K562 (cell line): Measurements from ENCODE around the gene ARHGAP31. TPM values are rescaled to one million over a fixed set of nuclear protein-coding genes. Genes with fewer than 3 reads are reported as not detected.

Source experiments
- ATAC-seq: fragments of 200-7000 bp; cut with Tn5 transposase; 3 replicates; pipeline ENCODE4 v1.9.1; 2020; ENCODE audit warnings: moderate library complexity
- BruUV-seq: library from RNA; stranded (reverse); fragments of 400-500 nt; replicated peaks from 2 replicates; lab custom pipeline; 2021; lab: Mats Ljungman, UMichigan
- CTCF ChIA-PET: fragments of 300-600 bp; formaldehyde crosslinking; extraction: SDS; loops from one replicate; lab custom pipeline; 2021; ENCODE audit warnings: low intra/inter-chr PET ratio; lab: Yijun Ruan, JAX
- POLR2A ChIA-PET: fragments of 300-600, 350-650 bp; sonication (Branson Sonifier 250); formaldehyde crosslinking; extraction: SDS; loops from one replicate; lab custom pipeline; 2021; ENCODE audit warnings: antibody characterized with exemption, inconsistent platforms; lab: Yijun Ruan, JAX
- DNase-seq, 4 experiments: peaks; one replicate each; pipeline versions ENCODE4 v3.0.0 to v3.0.0-alpha.2; 2011 to 2018; ENCODE audit warnings: low spot score in 3 of 4, mixed read lengths in 3 of 4; ENCODE audit errors: extremely low read depth in 1 of 4
- FAIRE-seq: peaks from 2 replicates; lab custom pipeline; 2011; peaks lifted over from hg19 to GRCh38; lab: Jason Lieb, UNC
- H2AFZ ChIP-seq: 2 replicates; pipeline ENCODE4 v1.6.0; 2011; ENCODE audit warnings: low read depth, low read length, control low read depth, inconsistent platforms
- H3K27ac ChIP-seq: fragments of 200-600 bp; 3 replicates; pipeline ENCODE4 v1.8.0; 2011; ENCODE audit warnings: low read depth, mild to moderate bottlenecking, control low read depth, inconsistent platforms, low read length, moderate library complexity, mixed read lengths; ENCODE audit errors: extremely low read depth
- H3K27me3 ChIP-seq, 2 experiments: fragments of 300-600 bp in 1 of 2; 2 replicates in 1 of 2; 3 replicates in 1 of 2; pipeline versions ENCODE4 v1.6.0 to v1.8.0; 2011; ENCODE audit warnings: inconsistent platforms in 2 of 2, low read length in 2 of 2, mild to moderate bottlenecking in 1 of 2, mixed read lengths in 1 of 2, moderate library complexity in 1 of 2; ENCODE audit not compliant: control insufficient read depth in 2 of 2, insufficient read depth in 2 of 2
- H3K36me3 ChIP-seq: fragments of 300-600 bp; 3 replicates; pipeline ENCODE4 v1.8.0; 2011; ENCODE audit warnings: mild to moderate bottlenecking, low read length, inconsistent platforms; ENCODE audit not compliant: control insufficient read depth, insufficient read depth
- H3K4me1 ChIP-seq, 2 experiments: fragments of 200-600 bp in 1 of 2; replicated peaks in 1 of 2; 2 replicates in 1 of 2; 3 replicates in 1 of 2; pipeline versions ENCODE4 v1.5.1 to v1.8.0; 2011; ENCODE audit warnings: inconsistent platforms in 2 of 2, low read length in 2 of 2, mild to moderate bottlenecking in 1 of 2, mixed read lengths in 1 of 2, moderate library complexity in 1 of 2; ENCODE audit not compliant: control insufficient read depth in 2 of 2, insufficient read depth in 2 of 2
- H3K4me2 ChIP-seq: 2 replicates; pipeline ENCODE4 v1.6.1; 2011; ENCODE audit warnings: low read length, control low read depth, inconsistent platforms, mixed read lengths; ENCODE audit not compliant: insufficient read depth
- H3K4me3 ChIP-seq: fragments of 200-600 bp; sonication (generic), shearing (Covaris generic); 2 replicates; pipeline ENCODE4 v1.5.1; 2016; ENCODE audit warnings: control low read depth, inconsistent platforms
- H3K79me2 ChIP-seq: fragments of 200-600 bp; 3 replicates; pipeline ENCODE4 v1.8.0; 2011; ENCODE audit warnings: low read length, inconsistent platforms; ENCODE audit not compliant: control insufficient read depth, insufficient read depth
- H3K9ac ChIP-seq, 2 experiments: 2 replicates each; pipeline versions ENCODE4 v1.6.0 to v1.6.1; 2011; ENCODE audit warnings: low read depth in 2 of 2, low read length in 2 of 2, control low read depth in 1 of 2, inconsistent platforms in 1 of 2, mild to moderate bottlenecking in 1 of 2, mixed read lengths in 1 of 2; ENCODE audit not compliant: insufficient read depth in 1 of 2
- H3K9me1 ChIP-seq: one replicate; pipeline ENCODE4 v1.6.0; 2011; ENCODE audit warnings: inconsistent platforms, mild to moderate bottlenecking, low read length, moderate library complexity; ENCODE audit not compliant: control insufficient read depth, insufficient read depth
- H3K9me3 ChIP-seq: replicated peaks from 2 replicates; pipeline ENCODE4 v1.5.1; 2011; ENCODE audit warnings: low read depth, low read length, inconsistent platforms; ENCODE audit not compliant: control insufficient read depth, insufficient read depth
- H4K20me1 ChIP-seq: replicated peaks from 2 replicates; pipeline ENCODE4 v1.6.1; 2011; ENCODE audit warnings: low read length, inconsistent platforms, mixed read lengths; ENCODE audit not compliant: control insufficient read depth, insufficient read depth
- CTBP1 ChIP-seq: fragments of 450-650 bp; IDR thresholded peaks from 2 replicates; pipeline ENCODE4 v1.6.1; 2016; ENCODE audit warnings: borderline replicate concordance
- FOXA1 ChIP-seq: fragments of 450-650 bp; IDR thresholded peaks from 2 replicates; pipeline ENCODE4 v1.6.1; 2016; ENCODE audit warnings: mild to moderate bottlenecking, borderline replicate concordance
- MXI1 ChIP-seq: IDR thresholded peaks from 2 replicates; pipeline ENCODE4 v1.6.1; 2011; ENCODE audit warnings: low read depth, mild to moderate bottlenecking, improper control_type of control experiment, low read length
- NR2C1 ChIP-seq, 2 experiments: fragments of 450-650 bp; IDR thresholded peaks; 2 replicates each; pipeline ENCODE4 v1.6.1; 2017; ENCODE audit warnings: mild to moderate bottlenecking in 2 of 2, antibody characterized with exemption in 1 of 2, inconsistent platforms in 1 of 2, missing compliant biosample characterization in 1 of 2, missing genetic modification characterization in 1 of 2
- TCF7 ChIP-seq: sonication (generic); IDR thresholded peaks from 2 replicates; pipeline ENCODE4 v1.6.1; 2016; ENCODE audit warnings: antibody characterized with exemption, borderline replicate concordance
- WGBS: fragments of 100-300 bp; shearing (Covaris generic); methylation state at CpG from one replicate; pipeline ENCODE4 v1.1.6; 2016; ENCODE audit warnings: low coverage, mixed read lengths; ENCODE audit not compliant: insufficient coverage; ENCODE audit errors: missing lambda C conversion rate; 5-methylcytosine and 5-hydroxymethylcytosine counted together
- in situ Hi-C: fragments of 300-500 bp; cut with MboI; formaldehyde crosslinking; loops from 4 replicates; pipeline ENCODE4 v1.15.0; 2018; ENCODE audit warnings: inconsistent platforms, mixed read lengths
- intact Hi-C: fragments of 100-400 bp; cut with micrococcal nuclease; formaldehyde crosslinking; loops from 2 replicates; pipeline ENCODE4 v1.14.2; 2022
- polyA plus RNA-seq, 8 experiments: library from polyadenylated mRNA; depleted of rRNA in 4 of 8; stranded (reverse) in 5 of 8; unstranded in 3 of 8; fragments of >200 nt; fragmentation: Nextera tagmentation in 2 of 8; fragmentation: Illumina TruSeq in 1 of 8; extraction: Ambion mirVana in 2 of 8; extraction: Trizol in 1 of 8; gene quantifications; 2 replicates each; pipeline versions ENCODE4 v1.2.1 to v1.2.3, GENCODE V29; 2011 to 2014; ENCODE audit warnings: inconsistent platforms in 1 of 8, missing spikeins in 1 of 8
- small RNA-seq: library from RNA; depleted of rRNA; stranded (forward); fragments of <200 nt; gene quantifications from one replicate; pipeline ENCODE3, GENCODE V24; 2014
- total RNA-seq, 7 experiments: library from RNA; depleted of rRNA in 6 of 7; stranded (reverse); fragments of >200 nt in 6 of 7; fragmentation: Illumina TruSeq in 2 of 7; extraction: Trizol in 2 of 7; gene quantifications; 2 replicates each; pipeline versions ENCODE4 v1.2.1 to v1.2.3, GENCODE V29; 2011 to 2021; ENCODE audit warnings: low replicate concordance in 1 of 7

ARHGAP31 gene
- total and polyA plus RNA-seq, 9 of the 15 experiments (the other 6 are each of a cell fraction or from before 2014, with no cell fraction given), result under 0.01 to 0.13 (median 0.06) TPM; not detected in 5

DNA sequence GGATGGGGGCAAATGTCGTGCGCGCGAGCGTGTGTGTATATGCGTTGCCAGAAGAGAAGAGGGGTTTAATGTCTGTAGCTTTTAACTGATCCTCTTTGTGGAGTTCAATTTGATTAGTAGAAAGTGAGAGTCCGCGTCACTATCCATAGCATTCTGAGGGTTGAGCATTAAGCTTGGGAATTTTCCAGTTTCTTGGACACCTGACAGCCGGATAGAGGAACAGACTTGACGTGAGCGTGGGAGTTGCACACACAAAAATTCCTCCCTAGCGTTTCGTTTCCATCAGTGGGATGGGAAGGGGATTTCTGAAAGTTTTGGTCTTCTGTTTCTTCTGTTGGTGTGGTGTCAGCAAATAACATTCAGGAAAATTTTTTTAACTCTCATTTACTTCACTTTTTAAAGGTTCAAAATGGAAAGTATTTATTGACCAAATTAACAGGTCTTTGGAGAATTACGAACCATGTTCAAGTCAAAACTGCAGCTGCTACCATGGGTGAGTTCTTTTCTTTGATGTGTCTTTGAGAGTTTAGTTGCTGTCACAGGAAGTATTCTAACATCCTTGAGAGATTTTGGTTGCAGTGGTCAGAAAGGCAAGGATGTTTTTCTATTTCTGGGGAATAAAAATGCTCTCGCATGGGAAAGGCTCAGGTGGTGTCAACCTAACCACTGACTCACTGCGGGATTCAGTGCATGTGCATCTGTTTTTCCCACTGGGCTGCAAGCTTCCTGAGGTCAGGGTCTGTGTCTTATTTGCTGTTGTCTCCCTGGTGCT lies 175.4 kb downstream of the ARHGAP31 start:
- POLR2A ChIA-PET, result interaction anchor here (0.6 to 1.4 kb wide), 4 partner anchors 8 to 128 kb away, joined by 3 to 6 read pairs (median 4); partner anchors contain the start of genes PLA1A and TIMMDC1
- no TSS peak for BruUV-seq
- peak in 1 of 4 experiments; percentile 9 for DNase-seq

More for the DNA sequence above, 175.4 kb downstream of the ARHGAP31 start:
- H3K36me3 ChIP-seq, result peaks cover 22% of the 10 kb centered on the region; the same call in 2 of the 3 replicates
- H3K9ac ChIP-seq, result peak overlapping the region; percentile 78 to 95
- H3K27me3 ChIP-seq, result no peaks in the 10 kb centered on the region
- H3K4me2 ChIP-seq, result peak overlapping the region; percentile 95
- H4K20me1 ChIP-seq, result no peaks in the 10 kb centered on the region
- no peaks in the 10 kb centered on the region for H3K9me1 ChIP-seq
- no peak for ATAC-seq
- intact Hi-C loops (no loop called here), in situ Hi-C loops (no loop called here)
- H3K27ac ChIP-seq, result peak overlapping the region; percentile 89
- no peaks in the 10 kb centered on the region for H3K9me3 ChIP-seq
- 5% methylated on average over 15 of the region's 16 CpGs for WGBS
- H3K79me2 ChIP-seq, result peaks cover 13% of the 10 kb centered on the region
- CTCF ChIA-PET, result interaction anchor here (1.1 kb wide), 1 partner anchor 212 kb away, joined by 3 read pairs; no protein-coding TSS in a partner anchor
- TF ChIP-seq TCF7 (no peak), NR2C1 (IDR thresholded peaks at IDR 0.05) (no peak), NR2C1 (tag; IDR thresholded peaks at IDR 0.05) (no peak), MXI1 (0 out of 2 replicates have a peak, but pooled peaks have one; percentile 5), FOXA1 (no peak), CTBP1 (0 out of 2 replicates have a peak, but pooled peaks have one; percentile 6)
- TF ChIP-seq, all 486 proteins: peak for 2
- Histone ChIP-seq H2AFZ (peak overlapping the region; percentile 99), H3K4me3 (peak overlapping the region; percentile 79), H3K4me1 (peaks cover 5 to 8% of the 10 kb centered on the region in 2 experiments; a peak in 4 of 5 replicates)
- peak; percentile 40 for FAIRE-seq

Small RNA genes lying within 50 kb of the gene (small RNA-seq; reads per million reads assigned to genes)
- not detected for gene RNU6-1127P

Other genes with a start within 250 kb of the ARHGAP31 start
- gene TEX55, start 148.2 kb upstream of the ARHGAP31 start, total RNA-seq (2014; rRNA removed), result not detected in 2 replicates
- not detected in 2 replicates for gene TEX55, start 148.2 kb upstream of the ARHGAP31 start, total RNA-seq (2014; rRNA removed; fragmentation: Illumina TruSeq; extraction: Trizol)
- gene TEX55, start 148.2 kb upstream of the ARHGAP31 start, total RNA-seq (2015; rRNA removed; fragmentation: Illumina TruSeq; extraction: Trizol), result not detected in 2 replicates
- gene TEX55, start 148.2 kb upstream of the ARHGAP31 start, total RNA-seq (2021), result not detected in 2 replicates
- gene TEX55, start 148.2 kb upstream of the ARHGAP31 start, polyA plus RNA-seq (2011; rRNA removed), result not detected in 2 replicates
- not detected in 2 replicates for gene TEX55, start 148.2 kb upstream of the ARHGAP31 start, polyA plus RNA-seq (2014; fragmentation: Illumina TruSeq; extraction: Trizol)
- gene TEX55, start 148.2 kb upstream of the ARHGAP31 start, polyA plus RNA-seq (2014; fragmentation: Nextera tagmentation; extraction: Ambion mirVana), result not detected
- gene TEX55, start 148.2 kb upstream of the ARHGAP31 start, polyA plus RNA-seq (2014; rRNA removed), result not detected in 2 replicates
- gene UPK1B, start 120.8 kb upstream of the ARHGAP31 start, total RNA-seq (2014; rRNA removed), result 0.20 and 0.41 TPM in 2 replicates
- 0.22 and 0.32 TPM in 2 replicates for gene UPK1B, start 120.8 kb upstream of the ARHGAP31 start, total RNA-seq (2014; rRNA removed; fragmentation: Illumina TruSeq; extraction: Trizol)
- gene UPK1B, start 120.8 kb upstream of the ARHGAP31 start, total RNA-seq (2015; rRNA removed; fragmentation: Illumina TruSeq; extraction: Trizol), result 0.23 and 0.58 TPM in 2 replicates
- 0.20 and 0.35 TPM in 2 replicates for gene UPK1B, start 120.8 kb upstream of the ARHGAP31 start, total RNA-seq (2021)
- 0.05 and 1.2 TPM in 2 replicates for gene UPK1B, start 120.8 kb upstream of the ARHGAP31 start, polyA plus RNA-seq (2011; rRNA removed)
- gene UPK1B, start 120.8 kb upstream of the ARHGAP31 start, polyA plus RNA-seq (2014; fragmentation: Illumina TruSeq; extraction: Trizol), result 0.27 and 0.53 TPM in 2 replicates
- under 1 TPM; 0.51 to 0.96 TPM for gene UPK1B, start 120.8 kb upstream of the ARHGAP31 start, polyA plus RNA-seq (2014; fragmentation: Nextera tagmentation; extraction: Ambion mirVana)
- gene UPK1B, start 120.8 kb upstream of the ARHGAP31 start, polyA plus RNA-seq (2014; rRNA removed), result 0.05 and 0.64 TPM in 2 replicates
- gene B4GALT4, start 53.5 kb upstream of the ARHGAP31 start, total RNA-seq (2014; rRNA removed), result 8.2 and 14.0 TPM in 2 replicates
- gene B4GALT4, start 53.5 kb upstream of the ARHGAP31 start, total RNA-seq (2014; rRNA removed; fragmentation: Illumina TruSeq; extraction: Trizol), result 13.0 and 14.2 TPM in 2 replicates
- gene B4GALT4, start 53.5 kb upstream of the ARHGAP31 start, total RNA-seq (2015; rRNA removed; fragmentation: Illumina TruSeq; extraction: Trizol), result 11.2 and 12.8 TPM in 2 replicates
- gene B4GALT4, start 53.5 kb upstream of the ARHGAP31 start, total RNA-seq (2021), result 10.2 and 13.1 TPM in 2 replicates
- gene B4GALT4, start 53.5 kb upstream of the ARHGAP31 start, polyA plus RNA-seq (2011; rRNA removed), result 10.9 and 12.2 TPM in 2 replicates
- 8.8 and 10.1 TPM in 2 replicates for gene B4GALT4, start 53.5 kb upstream of the ARHGAP31 start, polyA plus RNA-seq (2014; fragmentation: Illumina TruSeq; extraction: Trizol)
- gene B4GALT4, start 53.5 kb upstream of the ARHGAP31 start, polyA plus RNA-seq (2014; fragmentation: Nextera tagmentation; extraction: Ambion mirVana), result 10 to 100 TPM; 14.9 to 17.8 TPM
- 11.7 and 12.5 TPM in 2 replicates for gene B4GALT4, start 53.5 kb upstream of the ARHGAP31 start, polyA plus RNA-seq (2014; rRNA removed)
- 13.4 and 19.6 TPM in 2 replicates for gene TMEM39A, start 169.2 kb downstream of the ARHGAP31 start, total RNA-seq (2014; rRNA removed)
- 16.6 and 18.3 TPM in 2 replicates for gene TMEM39A, start 169.2 kb downstream of the ARHGAP31 start, total RNA-seq (2014; rRNA removed; fragmentation: Illumina TruSeq; extraction: Trizol)
- gene TMEM39A, start 169.2 kb downstream of the ARHGAP31 start, total RNA-seq (2015; rRNA removed; fragmentation: Illumina TruSeq; extraction: Trizol), result 13.6 and 15.4 TPM in 2 replicates
- gene TMEM39A, start 169.2 kb downstream of the ARHGAP31 start, total RNA-seq (2021), result 25.7 and 27.1 TPM in 2 replicates
- gene TMEM39A, start 169.2 kb downstream of the ARHGAP31 start, polyA plus RNA-seq (2011; rRNA removed), result 41.5 and 64.0 TPM in 2 replicates
- gene TMEM39A, start 169.2 kb downstream of the ARHGAP31 start, polyA plus RNA-seq (2014; fragmentation: Illumina TruSeq; extraction: Trizol), result 12.0 and 13.6 TPM in 2 replicates
- 10 to 100 TPM; 15.0 to 15.3 TPM for gene TMEM39A, start 169.2 kb downstream of the ARHGAP31 start, polyA plus RNA-seq (2014; fragmentation: Nextera tagmentation; extraction: Ambion mirVana)
- gene TMEM39A, start 169.2 kb downstream of the ARHGAP31 start, polyA plus RNA-seq (2014; rRNA removed), result 17.1 and 24.9 TPM in 2 replicates
- gene POGLUT1, start 174.6 kb downstream of the ARHGAP31 start, total RNA-seq (2014; rRNA removed), result 5.2 and 10.6 TPM in 2 replicates
- gene POGLUT1, start 174.6 kb downstream of the ARHGAP31 start, total RNA-seq (2014; rRNA removed; fragmentation: Illumina TruSeq; extraction: Trizol), result 12.2 and 13.9 TPM in 2 replicates
- gene POGLUT1, start 174.6 kb downstream of the ARHGAP31 start, total RNA-seq (2015; rRNA removed; fragmentation: Illumina TruSeq; extraction: Trizol), result 11.0 and 11.5 TPM in 2 replicates
- gene POGLUT1, start 174.6 kb downstream of the ARHGAP31 start, total RNA-seq (2021), result 11.6 and 11.7 TPM in 2 replicates
- gene POGLUT1, start 174.6 kb downstream of the ARHGAP31 start, polyA plus RNA-seq (2011; rRNA removed), result 11.7 and 14.4 TPM in 2 replicates
- gene POGLUT1, start 174.6 kb downstream of the ARHGAP31 start, polyA plus RNA-seq (2014; fragmentation: Illumina TruSeq; extraction: Trizol), result 8.7 and 10.7 TPM in 2 replicates
- 10 to 100 TPM; 14.2 to 17.5 TPM for gene POGLUT1, start 174.6 kb downstream of the ARHGAP31 start, polyA plus RNA-seq (2014; fragmentation: Nextera tagmentation; extraction: Ambion mirVana)
- 8.7 and 12.1 TPM in 2 replicates for gene POGLUT1, start 174.6 kb downstream of the ARHGAP31 start, polyA plus RNA-seq (2014; rRNA removed)
- 62.1 and 78.8 TPM in 2 replicates for gene TIMMDC1, start 204.2 kb downstream of the ARHGAP31 start, total RNA-seq (2014; rRNA removed)
- 81.6 and 82.6 TPM in 2 replicates for gene TIMMDC1, start 204.2 kb downstream of the ARHGAP31 start, total RNA-seq (2014; rRNA removed; fragmentation: Illumina TruSeq; extraction: Trizol)
- 63.8 and 87.4 TPM in 2 replicates for gene TIMMDC1, start 204.2 kb downstream of the ARHGAP31 start, total RNA-seq (2015; rRNA removed; fragmentation: Illumina TruSeq; extraction: Trizol)
- gene TIMMDC1, start 204.2 kb downstream of the ARHGAP31 start, total RNA-seq (2021), result 107 and 121 TPM in 2 replicates
- 62.5 and 86.6 TPM in 2 replicates for gene TIMMDC1, start 204.2 kb downstream of the ARHGAP31 start, polyA plus RNA-seq (2011; rRNA removed)
- gene TIMMDC1, start 204.2 kb downstream of the ARHGAP31 start, polyA plus RNA-seq (2014; fragmentation: Illumina TruSeq; extraction: Trizol), result 68.1 and 78.7 TPM in 2 replicates
- 100 to 1,000 TPM; 224 to 226 TPM for gene TIMMDC1, start 204.2 kb downstream of the ARHGAP31 start, polyA plus RNA-seq (2014; fragmentation: Nextera tagmentation; extraction: Ambion mirVana)
- 79.0 and 88.9 TPM in 2 replicates for gene TIMMDC1, start 204.2 kb downstream of the ARHGAP31 start, polyA plus RNA-seq (2014; rRNA removed)